Stimulated activated CD4-positive, alpha-beta T cell treated with anti-CD3 and anti-CD28 coated beads, Interleukin-15, amount 100 ng/mL, for 1 hour (primary cell): ENCODE results near the gene ERC2.

Experiments used
- DNase-seq, 2 donors: peaks; one replicate each; pipeline ENCODE4 v3.0.0-alpha.2; 2020; ENCODE audit warnings: low read depth in 1 of 2, low spot score in 1 of 2

Gene ERC2

GRCh38 chr3:55607844-55608243 is 860.4 kb downstream of the ERC2 start:
- DNase-seq, result no peak

DNA sequence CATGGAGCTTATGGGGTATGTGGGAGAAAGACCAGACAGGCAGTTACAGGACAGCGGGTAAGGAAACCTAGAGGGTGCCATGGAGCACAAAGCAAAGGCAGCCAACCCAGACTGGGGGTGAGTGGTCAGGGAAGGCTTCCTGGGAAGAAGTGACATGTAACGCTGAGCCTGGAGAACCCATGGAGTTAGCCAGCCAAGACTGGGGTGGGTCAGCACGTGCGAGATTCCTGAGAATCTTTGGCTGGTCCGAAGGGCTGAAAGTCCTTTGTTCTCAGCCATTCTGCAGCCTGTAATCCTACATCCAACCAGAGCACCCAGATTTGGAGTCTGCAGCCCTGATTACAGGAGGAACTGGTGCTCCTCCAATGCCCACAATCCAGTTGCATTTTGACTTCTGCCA is 861.1 kb downstream of the ERC2 start:
- no peak for DNase-seq

- DNase-seq, result no peak
Observed at GRCh38 chr3:55605443-55606236, 862.6 kb downstream of the ERC2 start.

GRCh38 chr3:55604846-55605245 is 863.4 kb downstream of the ERC2 start:
- DNase-seq, result no peak

- no peak for DNase-seq
Observed at GRCh38 chr3:55604402-55604801, 863.9 kb downstream of the ERC2 start.

DNA sequence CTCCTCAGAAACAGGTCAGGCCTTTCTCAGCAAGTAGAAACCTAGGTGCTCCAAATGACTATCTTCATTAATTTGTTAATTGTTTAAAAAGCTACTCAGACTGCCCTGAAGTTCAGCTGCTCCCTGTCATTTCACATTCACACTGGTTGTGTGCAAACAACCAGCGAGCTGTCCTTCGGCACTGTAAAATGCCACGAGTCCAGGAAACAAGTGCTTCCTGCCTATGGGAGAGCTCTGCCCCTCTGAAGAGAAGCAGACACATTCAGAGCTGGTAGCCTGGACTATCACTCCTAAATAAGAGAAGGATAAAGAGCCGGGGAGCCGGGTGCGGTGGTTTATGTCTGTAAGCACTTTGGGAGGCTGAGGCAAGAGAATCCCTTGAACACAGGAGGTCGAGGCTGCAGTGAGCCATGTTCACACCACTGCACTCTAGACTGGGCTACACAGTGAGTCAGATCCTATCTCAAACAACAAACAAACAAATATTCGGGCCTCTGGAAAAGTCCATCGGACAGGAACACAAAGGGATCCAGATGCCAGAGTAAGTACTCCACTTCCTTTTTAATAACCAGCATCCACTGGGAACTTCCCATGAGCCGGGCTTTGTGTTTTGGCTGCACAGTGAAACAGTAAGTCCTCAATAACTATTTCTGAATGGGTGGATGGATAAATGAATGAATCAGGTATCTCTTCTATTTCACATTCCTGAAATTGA is 866.7 kb downstream of the ERC2 start:
- DNase-seq, result no peak

- no peak for DNase-seq
Observed at GRCh38 chr3:55598224-55598623, 870.0 kb downstream of the ERC2 start.

GRCh38 chr3:55597641-55598040 is 870.6 kb downstream of the ERC2 start:
- DNase-seq, result no peak

- DNase-seq, result no peak
Observed at GRCh38 chr3:55596212-55596611, 872.1 kb downstream of the ERC2 start.

GRCh38 chr3:55595420-55595819 is 872.8 kb downstream of the ERC2 start:
- no peak for DNase-seq

- no peak for DNase-seq
Observed at GRCh38 chr3:55592572-55592971, 875.7 kb downstream of the ERC2 start.

- DNase-seq, result no peak
Observed at GRCh38 chr3:55591888-55592287, 876.4 kb downstream of the ERC2 start.

DNA sequence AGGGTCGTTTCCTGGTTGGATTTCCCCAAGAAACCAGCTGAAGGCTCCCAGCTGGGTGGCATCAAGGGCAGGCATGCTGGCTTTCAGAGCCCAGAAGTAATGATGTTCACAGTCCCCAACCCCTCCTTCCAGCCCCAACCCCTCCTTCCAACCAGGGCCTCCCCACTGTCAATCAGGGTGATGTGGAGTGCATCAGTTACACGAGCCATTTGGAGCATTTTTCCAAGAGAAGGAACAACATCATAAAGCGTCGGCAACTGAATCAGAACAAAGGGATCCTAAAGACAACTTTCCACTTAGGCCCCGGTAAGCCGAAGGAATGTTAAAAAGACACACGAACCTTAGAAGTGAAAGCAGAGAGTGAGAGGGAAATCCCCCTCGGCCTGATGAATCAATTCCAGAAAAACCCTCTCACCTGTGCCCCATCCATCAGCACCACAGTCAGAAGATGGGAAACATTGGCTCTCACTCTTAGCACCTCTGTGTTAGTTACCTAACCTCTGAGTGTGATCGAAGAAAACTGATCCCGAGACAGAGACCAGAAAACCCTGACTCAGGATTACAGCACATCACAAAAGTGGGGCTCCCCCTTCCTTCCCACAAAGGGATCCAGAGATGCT is 880.0 kb downstream of the ERC2 start:
- no peak for DNase-seq

GRCh38 chr3:55585856-55586255 is 882.4 kb downstream of the ERC2 start:
- no peak for DNase-seq

DNA sequence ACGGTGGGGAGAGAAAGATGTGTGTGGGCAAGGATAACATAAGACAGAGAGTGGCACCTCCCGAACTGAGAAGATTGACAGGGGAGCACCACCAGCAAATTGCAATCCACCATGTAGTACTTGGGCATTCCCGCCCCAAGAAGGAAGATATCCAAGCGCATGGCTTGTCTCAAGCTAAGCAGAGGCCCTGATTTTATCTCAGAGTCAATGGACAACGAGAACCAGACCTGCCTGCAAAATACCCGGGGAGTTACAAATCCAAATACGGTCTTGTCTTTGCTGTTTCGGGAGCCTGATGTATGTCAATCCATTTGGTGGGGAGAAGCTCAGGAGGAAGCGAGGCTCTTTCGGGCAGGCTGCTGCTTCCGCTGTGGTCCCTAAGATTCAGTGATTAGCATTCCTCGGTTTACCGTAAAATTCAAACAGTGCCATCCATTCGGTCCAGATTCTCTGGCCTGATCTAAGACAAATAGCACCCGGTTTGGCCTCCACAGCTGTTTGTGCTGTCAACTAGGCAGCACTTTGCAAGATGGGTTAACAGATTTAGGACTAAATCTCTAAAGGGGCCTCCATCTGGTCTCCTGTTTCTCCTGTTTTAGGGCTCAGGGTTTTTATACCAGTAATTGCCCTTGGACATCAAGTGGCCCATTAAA is 883.4 kb downstream of the ERC2 start:
- no peak for DNase-seq

- DNase-seq, result no peak
Observed at GRCh38 chr3:55584030-55584429, 884.2 kb downstream of the ERC2 start.

DNA sequence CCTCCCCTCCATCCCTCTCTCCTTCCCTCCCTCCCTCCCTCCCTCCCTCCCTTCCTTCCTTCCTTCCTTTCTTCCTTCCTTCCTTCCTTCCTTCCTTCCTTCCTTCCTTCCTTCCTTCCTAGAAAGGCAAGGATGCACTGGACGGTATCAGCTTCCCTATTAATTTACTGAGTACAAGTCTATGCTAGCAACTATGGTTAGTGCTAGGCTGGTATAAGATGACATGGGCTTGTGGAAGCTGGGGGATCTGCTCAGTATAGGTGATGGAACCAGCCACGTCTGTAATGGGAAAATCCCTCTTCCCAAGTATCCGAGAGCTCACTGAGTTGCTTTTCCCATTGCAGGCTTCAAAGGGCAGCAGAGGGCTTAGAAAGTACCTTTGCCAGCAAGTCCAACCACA is 884.8 kb downstream of the ERC2 start:
- no peak for DNase-seq

GRCh38 chr3:55579496-55579895 is 888.8 kb downstream of the ERC2 start:
- no peak for DNase-seq

DNA sequence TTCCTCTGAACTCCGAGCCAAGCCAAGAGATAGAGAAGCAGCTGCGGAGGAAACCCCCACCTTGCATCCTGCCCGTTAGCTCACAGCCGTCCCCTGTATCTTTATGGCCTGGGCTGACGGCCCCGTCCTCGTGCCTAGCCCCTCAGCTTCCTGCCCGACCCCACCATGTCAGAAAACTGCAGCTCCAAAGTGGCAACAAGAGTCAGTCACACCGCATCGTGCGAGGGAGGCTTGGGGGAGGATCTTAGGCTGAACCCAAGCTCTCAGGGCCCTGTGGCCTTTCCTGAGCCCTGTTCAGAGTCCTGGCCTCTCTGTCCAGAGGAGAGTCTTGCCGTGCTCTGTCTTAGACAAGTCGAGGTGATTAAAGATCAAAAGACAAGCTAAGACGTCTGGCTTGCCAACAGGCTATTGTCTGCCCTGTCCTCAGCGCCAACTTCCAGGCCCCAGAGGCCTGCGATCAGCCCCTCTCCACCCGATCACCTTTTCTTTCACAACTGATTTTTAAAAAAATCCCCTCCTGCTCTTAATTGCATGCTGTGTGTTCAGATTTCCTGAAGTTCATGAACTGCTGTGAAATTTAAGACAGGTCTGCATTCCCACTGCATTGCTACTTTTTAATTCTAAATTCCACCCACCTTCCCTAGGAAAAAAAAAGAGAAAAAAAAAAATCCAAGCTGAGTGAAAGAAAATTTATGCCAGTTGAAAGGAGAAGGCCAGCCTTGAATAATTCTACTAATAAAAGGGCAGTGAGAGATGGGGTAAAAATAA is 891.5 kb downstream of the ERC2 start:
- DNase-seq, result no peak

- DNase-seq, result no peak
Observed at GRCh38 chr3:55574671-55575070, 893.6 kb downstream of the ERC2 start.

- DNase-seq, result no peak
Observed at GRCh38 chr3:55572816-55573215, 895.5 kb downstream of the ERC2 start.
